HG03565 (cell line): ENCODE data around the gene KCNMA1.

Experiments used
- ATAC-seq: cut with Tn5 transposase; IDR thresholded peaks from one replicate; pipeline ENCODE4 v1.9.1; 2021; ENCODE audit warnings: mild to moderate bottlenecking, moderate library complexity; ENCODE audit not compliant: unreplicated experiment

Gene KCNMA1

GRCh38 chr10:77494756-77495541 is 142.7 kb downstream of the KCNMA1 start:
- no peak for ATAC-seq

DNA sequence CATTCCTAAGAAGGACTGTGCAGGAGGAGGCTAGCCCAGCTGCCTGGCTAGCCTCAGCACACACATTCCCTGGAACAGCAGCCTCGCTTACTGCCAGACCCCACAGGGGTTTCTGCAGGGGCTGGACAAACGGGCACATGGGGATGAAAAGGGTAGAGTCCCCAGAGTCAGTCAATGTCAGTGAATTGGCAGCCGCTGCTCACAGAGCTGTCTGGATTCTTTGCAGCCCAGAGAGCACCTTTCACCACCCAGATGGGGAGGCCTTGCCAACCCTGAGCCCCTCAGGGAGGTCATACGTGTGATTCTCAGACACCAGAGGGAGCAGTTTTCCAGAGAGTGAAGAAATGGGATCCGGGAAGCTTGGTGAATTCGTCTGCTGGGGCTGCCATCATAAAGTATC is 143.3 kb downstream of the KCNMA1 start:
- no peak for ATAC-seq

DNA sequence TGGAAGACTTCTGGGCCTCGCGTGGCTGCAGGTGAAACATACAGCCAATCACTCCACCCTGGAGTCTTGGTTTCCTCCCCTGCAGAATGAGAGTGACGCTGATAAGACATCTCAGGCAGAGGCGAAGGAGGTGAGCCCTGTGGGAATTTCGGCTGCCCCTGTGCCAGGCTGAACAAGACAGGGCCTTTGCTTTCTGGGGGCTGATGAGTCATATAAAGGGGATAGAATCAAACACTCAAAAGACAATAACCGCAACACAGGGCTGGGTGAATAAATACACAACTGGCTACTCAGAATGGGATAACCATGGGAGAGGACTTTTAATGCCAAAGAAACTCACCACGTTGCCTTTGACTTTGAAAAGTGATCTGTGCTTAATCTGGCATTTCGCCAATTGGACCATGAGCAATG is 143.8 kb downstream of the KCNMA1 start:
- peak; percentile 39 for ATAC-seq

DNA sequence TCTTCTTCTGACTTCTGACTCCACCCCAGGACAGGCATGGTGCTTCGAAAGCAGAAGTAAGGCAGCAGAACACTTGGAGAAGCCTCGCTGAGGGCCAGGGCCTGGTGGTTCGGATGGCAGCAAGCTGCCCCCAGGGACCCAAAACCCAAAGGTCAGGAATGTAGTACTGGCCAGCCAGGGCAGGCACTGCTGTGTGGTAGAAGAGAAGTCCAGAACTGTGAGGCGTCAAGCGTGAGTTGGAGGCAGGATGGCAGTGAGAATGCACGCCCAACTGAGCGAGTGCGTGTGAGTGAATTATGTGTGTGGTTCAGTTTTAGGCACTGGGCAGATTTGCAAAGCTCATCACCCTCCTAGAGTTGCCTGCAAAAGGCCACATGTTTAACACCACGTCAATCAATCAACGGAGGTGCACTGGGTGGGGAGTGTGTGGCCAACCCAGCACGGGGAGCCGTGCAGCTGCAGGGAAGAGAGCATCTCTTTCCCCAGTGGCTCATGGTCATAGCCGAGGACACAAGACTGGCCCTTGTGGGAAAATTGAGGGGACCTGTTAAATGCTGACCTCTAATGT is 144.3 kb downstream of the KCNMA1 start:
- ATAC-seq: peak; percentile 13

GRCh38 chr10:77492368-77492994 is 145.1 kb downstream of the KCNMA1 start:
- no peak for ATAC-seq

DNA sequence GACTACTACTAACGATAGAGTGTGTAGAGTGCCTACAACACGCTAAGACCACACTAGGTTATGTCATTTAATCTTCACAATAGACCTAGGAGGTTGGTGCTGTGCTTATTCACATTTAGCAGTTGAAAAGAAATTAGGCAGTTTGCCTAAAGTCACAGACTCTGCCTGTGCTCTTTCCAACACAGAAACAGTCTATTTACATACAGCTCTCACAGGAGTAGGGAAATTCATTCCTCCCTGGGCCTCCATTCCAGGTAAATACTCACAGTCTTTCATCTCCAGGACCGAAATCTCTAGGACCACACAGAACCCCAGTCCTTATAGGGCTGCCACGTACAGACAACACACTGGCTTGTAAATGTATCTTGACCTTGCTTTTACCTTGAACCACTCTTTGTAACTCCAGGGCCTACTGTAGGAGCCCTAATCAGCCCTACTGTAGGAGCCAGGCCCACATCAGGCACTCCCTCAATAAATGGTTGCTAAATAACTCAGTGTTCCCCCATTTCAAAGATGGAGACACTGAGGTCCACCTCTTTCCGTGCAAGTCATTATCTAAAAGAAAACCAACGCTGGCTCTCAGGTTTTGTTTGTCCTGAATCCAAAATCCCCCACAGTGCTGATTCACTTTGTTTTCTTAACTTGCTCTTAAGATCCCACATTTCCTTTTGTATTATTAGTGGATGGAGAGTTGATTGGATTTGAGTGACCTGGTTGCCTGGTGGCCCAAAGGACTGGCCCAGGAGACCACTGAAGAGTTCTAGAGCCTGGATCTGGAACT is 146.9 kb downstream of the KCNMA1 start:
- ATAC-seq: no peak

- ATAC-seq: no peak
Measured at GRCh38 chr10:77486517-77486916, 151.1 kb downstream of the KCNMA1 start.

GRCh38 chr10:77485847-77486246 is 151.8 kb downstream of the KCNMA1 start:
- ATAC-seq: no peak

- no peak for ATAC-seq
Measured at GRCh38 chr10:77482072-77482471, 155.5 kb downstream of the KCNMA1 start.

- no peak for ATAC-seq
Measured at GRCh38 chr10:77479586-77479985, 158.0 kb downstream of the KCNMA1 start.

- ATAC-seq: no peak
Measured at GRCh38 chr10:77478962-77479359, 158.6 kb downstream of the KCNMA1 start.

DNA sequence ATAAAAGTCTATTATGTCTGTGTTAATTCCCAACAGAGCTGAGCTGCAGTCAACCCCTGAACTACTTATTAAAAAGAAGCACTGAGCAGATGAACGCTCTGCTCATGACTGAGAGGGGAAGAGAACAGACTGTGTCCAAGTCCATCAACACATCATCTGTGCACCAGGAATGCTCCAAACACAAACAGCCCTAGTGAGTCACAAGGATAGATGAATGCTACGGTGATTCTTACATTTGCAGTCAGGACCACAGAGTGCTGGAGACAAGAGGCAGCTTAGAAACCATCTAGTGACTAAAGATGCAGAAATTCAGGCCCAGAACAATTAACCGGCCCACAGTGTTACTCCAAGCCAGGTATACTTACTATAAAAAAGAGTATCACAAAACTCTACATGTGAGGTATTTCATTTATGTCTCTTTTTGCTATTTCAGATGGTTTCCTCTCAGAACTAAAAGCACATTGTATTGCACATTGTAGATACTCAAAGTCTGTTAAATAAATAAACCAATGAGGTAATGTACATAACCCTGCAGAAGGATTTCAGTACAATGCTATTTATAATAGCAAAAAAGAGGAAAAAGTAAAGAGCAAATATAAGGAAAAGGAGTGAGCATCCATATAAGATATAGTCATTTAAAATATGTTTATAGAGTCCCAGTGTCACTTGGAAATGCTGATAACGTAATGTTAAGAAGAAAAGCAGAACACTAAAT is 159.2 kb downstream of the KCNMA1 start:
- no peak for ATAC-seq

DNA sequence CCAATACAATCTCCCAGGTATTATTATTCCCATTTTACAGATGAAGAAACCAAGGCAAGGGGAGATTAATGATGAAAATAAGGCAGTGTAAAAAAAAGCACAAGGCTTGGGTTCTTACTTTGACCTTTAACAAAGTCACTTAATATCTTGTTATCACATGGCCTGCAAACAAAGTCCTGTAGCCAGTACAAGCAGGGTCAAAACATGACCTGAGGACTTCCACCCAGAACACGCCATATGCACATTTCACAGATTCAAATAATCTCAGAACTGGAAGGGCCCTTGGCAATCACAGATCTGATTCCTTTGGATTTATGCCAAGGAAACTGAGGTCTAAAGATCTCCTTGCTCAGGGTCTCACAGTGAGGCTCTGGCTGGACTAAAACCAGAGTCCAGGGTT is 162.1 kb downstream of the KCNMA1 start:
- ATAC-seq: no peak

GRCh38 chr10:77474939-77475338 is 162.7 kb downstream of the KCNMA1 start:
- no peak for ATAC-seq

- no peak for ATAC-seq
Measured at GRCh38 chr10:77474386-77474785, 163.2 kb downstream of the KCNMA1 start.

DNA sequence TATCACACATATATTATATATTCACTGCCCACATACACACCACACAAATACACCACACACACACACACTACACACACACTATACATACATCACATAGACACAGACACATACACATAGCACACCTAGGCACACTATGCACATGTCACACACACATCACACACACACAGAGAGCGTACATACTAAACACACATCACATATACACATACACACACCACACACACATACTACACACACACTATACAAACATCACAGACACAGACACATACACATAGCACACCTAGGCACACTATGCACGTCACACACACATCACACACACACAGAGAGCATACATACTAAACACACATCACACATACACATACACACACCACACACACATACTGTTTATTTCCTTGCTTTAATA is 165.5 kb downstream of the KCNMA1 start:
- no peak for ATAC-seq

GRCh38 chr10:77471069-77471536 is 166.5 kb downstream of the KCNMA1 start:
- no peak for ATAC-seq

DNA sequence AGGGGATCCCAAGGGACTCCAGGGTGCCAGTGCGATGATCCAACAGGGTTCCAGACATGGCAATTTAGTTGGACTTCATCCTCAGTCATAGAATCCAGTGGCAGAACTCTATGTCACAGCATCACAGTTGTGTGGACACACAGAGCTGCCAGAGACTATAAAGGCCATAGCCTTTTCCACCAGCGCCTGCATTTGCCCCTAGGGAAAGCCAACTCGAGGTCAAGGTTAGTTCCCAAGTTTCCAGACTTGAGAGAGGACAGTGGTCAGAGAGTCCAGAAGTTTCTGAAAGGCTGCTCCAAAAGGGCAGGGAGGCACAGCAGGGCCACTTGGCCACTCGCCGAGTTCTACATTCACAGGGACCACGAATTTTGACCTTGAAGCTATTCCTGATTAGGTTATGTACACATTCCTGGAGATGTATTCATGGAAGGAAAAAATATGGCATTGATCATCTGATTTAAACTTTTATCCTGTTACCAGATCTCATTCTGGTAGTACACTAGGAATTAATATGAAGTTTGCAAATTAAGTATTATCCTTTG is 170.1 kb downstream of the KCNMA1 start:
- ATAC-seq: no peak

- ATAC-seq: no peak
Measured at GRCh38 chr10:77463967-77464745, 173.5 kb downstream of the KCNMA1 start.

DNA sequence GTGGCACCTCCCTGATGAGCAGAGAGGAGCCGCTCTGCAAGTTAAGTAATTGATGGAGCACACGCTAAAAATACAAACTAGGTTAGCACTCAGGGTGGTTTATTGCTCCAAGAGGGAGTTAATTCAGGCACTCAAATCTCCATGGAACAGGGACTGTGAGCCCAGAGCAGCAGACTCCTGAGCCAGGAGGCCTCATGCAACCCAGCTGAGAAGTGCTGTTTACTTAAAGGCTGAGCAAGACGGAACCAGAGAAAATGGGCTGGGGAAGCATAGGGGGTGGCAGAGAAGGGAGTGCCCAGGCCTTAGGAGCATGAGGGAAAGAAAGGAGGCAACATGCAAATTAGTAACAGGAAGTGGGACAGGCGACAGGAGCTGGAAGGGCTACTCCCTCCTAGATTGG is 174.1 kb downstream of the KCNMA1 start:
- no peak for ATAC-seq
